Liver (tissue), 3 donors: ENCODE data around the gene ACCSL.

Source experiments
- EGR1 ChIP-seq, 2 donors: IDR thresholded peaks; 2 replicates each; pipeline ENCODE4 v1.6.1; 2016 to 2018; ENCODE audit warnings: antibody characterized with exemption in 2 of 2, low read depth in 2 of 2
- GABPA ChIP-seq, 2 donors: IDR thresholded peaks in 1 of 2; conservative IDR thresholded peaks in 1 of 2; 2 replicates each; pipeline ENCODE4 v1.6.1; 2016; ENCODE audit warnings: antibody characterized with exemption in 2 of 2, mild to moderate bottlenecking in 1 of 2, moderate library complexity in 1 of 2
- RAD21 ChIP-seq, 2 donors: IDR thresholded peaks; 2 replicates each; pipeline ENCODE4 v1.6.1; 2016; ENCODE audit warnings: antibody characterized with exemption in 2 of 2, mild to moderate bottlenecking in 2 of 2
- RXRA ChIP-seq, 2 donors: IDR thresholded peaks; 2 replicates each; pipeline ENCODE4 v1.6.1; 2017 to 2018; ENCODE audit warnings: antibody characterized with exemption in 2 of 2, mild to moderate bottlenecking in 1 of 2
- SP1 ChIP-seq: IDR thresholded peaks from 2 replicates; pipeline ENCODE4 v1.6.1; 2018; ENCODE audit warnings: antibody characterized with exemption, mild to moderate bottlenecking
- TAF1 ChIP-seq: conservative IDR thresholded peaks from 2 replicates; pipeline ENCODE4 v1.6.1; 2016; ENCODE audit warnings: antibody characterized with exemption, mild to moderate bottlenecking
- YY1 ChIP-seq: IDR thresholded peaks from 2 replicates; pipeline ENCODE4 v1.6.1; 2016; ENCODE audit warnings: antibody characterized with exemption, mild to moderate bottlenecking
- TF ChIP-seq, protein P1 (sequence below): fragments of 150-350 bp; IDR thresholded peaks from 2 replicates; pipeline ENCODE4 v1.5.1; 2017; ENCODE audit warnings: improper control_type of control experiment, low read depth, low read length; ENCODE audit not compliant: missing input control
- TF ChIP-seq, protein P2 (sequence below): IDR thresholded peaks from 2 replicates; pipeline ENCODE4 v1.6.1; 2016; ENCODE audit warnings: antibody characterized with exemption
- TF ChIP-seq, protein P3 (sequence below): IDR thresholded peaks from 2 replicates; pipeline ENCODE4 v1.6.1; 2016; ENCODE audit warnings: antibody characterized with exemption
- TF ChIP-seq, protein P4 (sequence below): IDR thresholded peaks from 2 replicates; pipeline ENCODE4 v1.6.1; 2016; ENCODE audit warnings: antibody characterized with exemption, mild to moderate bottlenecking
- donor health status: healthy.
- donor health status: healthy.

DNA sequence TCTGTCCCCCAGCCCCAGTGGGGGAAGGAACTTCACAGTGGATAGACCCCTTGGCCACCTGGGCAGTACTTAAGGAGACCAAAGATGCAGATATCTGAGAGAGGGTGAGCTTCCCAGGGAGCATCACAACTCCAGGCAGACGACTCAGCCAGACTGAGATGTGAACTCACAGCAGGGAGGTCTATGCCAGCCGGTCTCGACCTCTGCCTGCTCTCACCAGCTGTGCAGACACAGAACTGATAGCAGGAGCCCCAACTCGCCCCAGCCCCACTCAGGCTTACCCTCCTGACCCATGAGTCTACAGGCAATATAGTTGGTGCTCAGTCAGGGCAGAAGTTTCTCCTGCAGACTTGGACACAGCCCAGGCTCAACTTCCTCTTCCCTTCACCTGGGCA is 29.7 kb upstream of the ACCSL start:
- TF ChIP-seq RAD21 (IDR thresholded peaks at IDR 0.05) (no peak), TAF1 (no peak), GABPA (IDR thresholded peaks at IDR 0.05 in 1 of 2, conservative IDR thresholded peaks at IDR 0.05 in 1 of 2) (no peak), YY1 (no peak), RXRA (IDR thresholded peaks at IDR 0.05) (no peak), EGR1 (IDR thresholded peaks at IDR 0.05; ENCODE audit: low read depth in 2 of 2) (no peak), SP1 (no peak)
- TF ChIP-seq, protein P1, sequence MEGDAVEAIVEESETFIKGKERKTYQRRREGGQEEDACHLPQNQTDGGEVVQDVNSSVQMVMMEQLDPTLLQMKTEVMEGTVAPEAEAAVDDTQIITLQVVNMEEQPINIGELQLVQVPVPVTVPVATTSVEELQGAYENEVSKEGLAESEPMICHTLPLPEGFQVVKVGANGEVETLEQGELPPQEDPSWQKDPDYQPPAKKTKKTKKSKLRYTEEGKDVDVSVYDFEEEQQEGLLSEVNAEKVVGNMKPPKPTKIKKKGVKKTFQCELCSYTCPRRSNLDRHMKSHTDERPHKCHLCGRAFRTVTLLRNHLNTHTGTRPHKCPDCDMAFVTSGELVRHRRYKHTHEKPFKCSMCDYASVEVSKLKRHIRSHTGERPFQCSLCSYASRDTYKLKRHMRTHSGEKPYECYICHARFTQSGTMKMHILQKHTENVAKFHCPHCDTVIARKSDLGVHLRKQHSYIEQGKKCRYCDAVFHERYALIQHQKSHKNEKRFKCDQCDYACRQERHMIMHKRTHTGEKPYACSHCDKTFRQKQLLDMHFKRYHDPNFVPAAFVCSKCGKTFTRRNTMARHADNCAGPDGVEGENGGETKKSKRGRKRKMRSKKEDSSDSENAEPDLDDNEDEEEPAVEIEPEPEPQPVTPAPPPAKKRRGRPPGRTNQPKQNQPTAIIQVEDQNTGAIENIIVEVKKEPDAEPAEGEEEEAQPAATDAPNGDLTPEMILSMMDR, result no peak
- TF ChIP-seq, protein P2, sequence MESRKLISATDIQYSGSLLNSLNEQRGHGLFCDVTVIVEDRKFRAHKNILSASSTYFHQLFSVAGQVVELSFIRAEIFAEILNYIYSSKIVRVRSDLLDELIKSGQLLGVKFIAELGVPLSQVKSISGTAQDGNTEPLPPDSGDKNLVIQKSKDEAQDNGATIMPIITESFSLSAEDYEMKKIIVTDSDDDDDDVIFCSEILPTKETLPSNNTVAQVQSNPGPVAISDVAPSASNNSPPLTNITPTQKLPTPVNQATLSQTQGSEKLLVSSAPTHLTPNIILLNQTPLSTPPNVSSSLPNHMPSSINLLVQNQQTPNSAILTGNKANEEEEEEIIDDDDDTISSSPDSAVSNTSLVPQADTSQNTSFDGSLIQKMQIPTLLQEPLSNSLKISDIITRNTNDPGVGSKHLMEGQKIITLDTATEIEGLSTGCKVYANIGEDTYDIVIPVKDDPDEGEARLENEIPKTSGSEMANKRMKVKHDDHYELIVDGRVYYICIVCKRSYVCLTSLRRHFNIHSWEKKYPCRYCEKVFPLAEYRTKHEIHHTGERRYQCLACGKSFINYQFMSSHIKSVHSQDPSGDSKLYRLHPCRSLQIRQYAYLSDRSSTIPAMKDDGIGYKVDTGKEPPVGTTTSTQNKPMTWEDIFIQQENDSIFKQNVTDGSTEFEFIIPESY, result no peak
- TF ChIP-seq, protein P3, sequence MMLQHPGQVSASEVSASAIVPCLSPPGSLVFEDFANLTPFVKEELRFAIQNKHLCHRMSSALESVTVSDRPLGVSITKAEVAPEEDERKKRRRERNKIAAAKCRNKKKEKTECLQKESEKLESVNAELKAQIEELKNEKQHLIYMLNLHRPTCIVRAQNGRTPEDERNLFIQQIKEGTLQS, result no peak
- TF ChIP-seq, protein P4, sequence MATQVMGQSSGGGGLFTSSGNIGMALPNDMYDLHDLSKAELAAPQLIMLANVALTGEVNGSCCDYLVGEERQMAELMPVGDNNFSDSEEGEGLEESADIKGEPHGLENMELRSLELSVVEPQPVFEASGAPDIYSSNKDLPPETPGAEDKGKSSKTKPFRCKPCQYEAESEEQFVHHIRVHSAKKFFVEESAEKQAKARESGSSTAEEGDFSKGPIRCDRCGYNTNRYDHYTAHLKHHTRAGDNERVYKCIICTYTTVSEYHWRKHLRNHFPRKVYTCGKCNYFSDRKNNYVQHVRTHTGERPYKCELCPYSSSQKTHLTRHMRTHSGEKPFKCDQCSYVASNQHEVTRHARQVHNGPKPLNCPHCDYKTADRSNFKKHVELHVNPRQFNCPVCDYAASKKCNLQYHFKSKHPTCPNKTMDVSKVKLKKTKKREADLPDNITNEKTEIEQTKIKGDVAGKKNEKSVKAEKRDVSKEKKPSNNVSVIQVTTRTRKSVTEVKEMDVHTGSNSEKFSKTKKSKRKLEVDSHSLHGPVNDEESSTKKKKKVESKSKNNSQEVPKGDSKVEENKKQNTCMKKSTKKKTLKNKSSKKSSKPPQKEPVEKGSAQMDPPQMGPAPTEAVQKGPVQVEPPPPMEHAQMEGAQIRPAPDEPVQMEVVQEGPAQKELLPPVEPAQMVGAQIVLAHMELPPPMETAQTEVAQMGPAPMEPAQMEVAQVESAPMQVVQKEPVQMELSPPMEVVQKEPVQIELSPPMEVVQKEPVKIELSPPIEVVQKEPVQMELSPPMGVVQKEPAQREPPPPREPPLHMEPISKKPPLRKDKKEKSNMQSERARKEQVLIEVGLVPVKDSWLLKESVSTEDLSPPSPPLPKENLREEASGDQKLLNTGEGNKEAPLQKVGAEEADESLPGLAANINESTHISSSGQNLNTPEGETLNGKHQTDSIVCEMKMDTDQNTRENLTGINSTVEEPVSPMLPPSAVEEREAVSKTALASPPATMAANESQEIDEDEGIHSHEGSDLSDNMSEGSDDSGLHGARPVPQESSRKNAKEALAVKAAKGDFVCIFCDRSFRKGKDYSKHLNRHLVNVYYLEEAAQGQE, result no peak
